Fibroblast of gingiva (primary cell): Measurements from ENCODE around the gene STS.
A peak's percentile ranks its signal among the peaks of the same experiment; 100 is the strongest.

Experiments
- DNase-seq: peaks from one replicate; pipeline ENCODE4 v3.0.0-alpha.2; 2011; ENCODE audit warnings: low read depth

The STS gene

DNA sequence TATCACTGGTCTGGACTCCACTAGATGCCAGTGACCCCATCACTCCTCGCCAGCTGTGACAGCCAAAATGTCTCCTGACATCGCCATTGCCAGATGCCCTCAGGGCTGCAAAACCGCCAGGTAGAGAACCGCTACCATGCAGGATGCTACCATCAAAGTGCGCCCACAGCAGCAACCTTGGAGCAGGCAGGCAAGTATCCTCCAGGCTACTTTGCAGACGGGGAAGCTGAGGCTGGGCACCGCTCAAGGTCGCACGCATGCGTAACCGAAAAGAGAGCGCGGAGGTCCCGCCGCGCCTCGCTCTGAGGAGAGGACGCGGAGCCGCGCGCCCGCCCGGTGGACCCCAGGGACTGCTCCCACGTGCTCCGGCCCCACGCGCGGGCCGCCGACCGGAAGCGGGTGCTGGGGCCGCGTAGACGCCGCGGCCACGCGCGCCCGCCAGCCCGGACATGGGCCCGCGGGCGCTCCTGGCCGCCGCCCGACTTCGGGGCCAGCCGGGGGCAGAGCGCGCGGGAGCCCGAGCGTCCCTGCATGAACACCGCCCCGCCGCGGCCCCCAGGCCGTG, at the start of gene STS:
TSS of gene STS (plus strand) at position 300 of the 565 bp plus-strand sequence. CDS start 105,488 bp downstream, outside the sequence.
- DNase-seq = no peak

DNA sequence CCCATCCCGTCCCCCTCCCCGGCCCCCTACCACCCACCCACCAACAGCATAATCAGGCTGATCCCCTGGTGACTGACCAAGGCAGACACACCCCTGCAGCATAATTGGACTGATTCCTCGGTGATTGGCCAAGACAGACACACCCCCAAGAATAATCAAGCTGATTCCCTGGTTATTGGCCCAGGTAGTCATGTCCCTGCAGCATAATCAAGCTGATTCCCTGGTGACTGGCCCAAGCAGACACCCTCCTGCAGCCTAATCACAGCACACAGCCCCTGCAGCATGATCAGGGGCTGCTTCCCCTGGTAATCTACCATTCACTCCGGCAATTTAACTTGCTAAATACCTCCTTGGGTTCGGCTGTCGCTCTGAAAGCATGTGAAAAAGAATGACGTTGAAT, 47.5 kb upstream of the STS start:
- no peak for DNase-seq

DNA sequence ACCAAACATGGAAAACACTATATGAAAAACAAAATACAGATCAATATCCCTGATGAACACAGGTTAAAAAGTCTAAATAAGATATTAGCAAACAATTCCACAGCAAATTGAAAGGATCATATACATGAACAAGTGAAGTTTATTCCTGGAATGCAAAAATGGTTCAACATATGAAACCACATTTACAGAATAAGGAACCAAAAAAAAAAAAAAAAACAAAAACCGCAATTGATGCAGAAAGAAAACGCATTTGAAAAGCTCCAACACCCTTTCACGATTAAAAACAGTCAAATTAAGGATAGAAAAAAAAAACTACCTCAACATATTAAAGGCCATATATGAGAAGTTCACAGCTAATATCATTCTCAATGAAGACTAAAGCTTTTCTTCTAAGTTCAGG, 45.4 kb upstream of the STS start:
- DNase-seq = no peak

GRCh38 chrX:7106649-7107048, 40.9 kb upstream of the STS start:
- no peak for DNase-seq

DNA sequence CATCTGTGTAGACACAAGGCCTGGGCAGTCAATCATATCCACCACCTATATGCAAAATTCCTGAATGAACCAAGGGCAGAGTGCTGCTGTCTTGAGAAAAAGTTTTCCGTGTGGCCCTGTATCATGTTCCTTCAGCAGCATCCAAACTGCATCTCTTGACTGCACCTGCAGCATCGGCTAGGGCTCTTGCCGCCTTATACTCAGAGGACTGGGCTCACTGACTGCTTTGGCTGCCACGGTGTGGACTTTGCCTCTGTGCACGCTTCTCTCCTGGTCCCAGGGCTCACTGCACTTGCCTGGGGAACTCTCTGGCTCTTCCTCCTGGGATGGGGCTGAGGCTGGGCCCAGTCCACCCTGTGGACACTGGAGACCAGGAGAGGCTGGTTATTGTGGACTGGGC, 39.5 kb upstream of the STS start:
- no peak for DNase-seq

- no peak for DNase-seq
These were observed 38.4 kb upstream of the STS start for GRCh38 chrX:7109049-7109531.

- DNase-seq = no peak
These were observed 37.4 kb upstream of the STS start for GRCh38 chrX:7109838-7110793.

GRCh38 chrX:7110821-7111276, 36.7 kb upstream of the STS start:
- no peak for DNase-seq

- DNase-seq = no peak
These were observed 36.0 kb upstream of the STS start for GRCh38 chrX:7111518-7111917.

DNA sequence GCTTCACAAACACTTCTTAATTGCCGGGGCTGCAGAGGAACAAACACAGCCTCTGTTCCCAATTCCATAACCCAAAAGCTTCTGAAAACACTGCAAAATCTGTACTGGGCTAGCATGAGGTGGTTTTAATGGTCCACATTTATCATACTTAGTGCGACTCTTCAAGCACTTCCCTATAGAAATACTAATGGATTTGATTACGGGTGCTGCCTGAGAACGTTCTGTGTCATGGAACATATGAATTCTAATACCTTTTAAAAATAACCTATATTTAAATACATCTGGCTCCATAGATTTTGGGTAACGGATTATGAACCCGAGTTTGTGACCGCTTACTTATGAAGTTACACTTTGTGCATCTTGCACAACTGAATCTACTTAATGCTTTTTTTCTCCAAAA, 35.4 kb upstream of the STS start:
- DNase-seq = no peak

DNA sequence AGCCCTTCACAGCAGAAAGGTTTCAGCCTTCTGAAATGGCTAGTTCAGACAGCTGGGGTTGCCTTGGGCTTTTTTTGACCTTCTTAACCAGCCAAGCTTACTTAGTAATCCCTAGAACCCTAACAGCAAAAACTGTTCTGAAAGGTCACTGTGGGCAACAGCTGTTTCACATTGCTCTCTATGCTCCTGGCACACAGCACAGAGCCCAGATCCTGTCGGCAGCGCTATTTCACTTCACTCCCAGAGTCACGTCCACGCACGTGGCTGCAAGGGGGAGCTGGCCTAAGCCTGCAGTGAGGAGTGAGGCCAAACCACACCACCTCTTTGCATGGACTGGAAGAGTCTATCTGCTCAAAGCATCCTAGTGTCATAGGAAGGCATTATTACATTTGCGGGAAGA, 32.0 kb upstream of the STS start:
- peak; percentile 66 for DNase-seq

DNA sequence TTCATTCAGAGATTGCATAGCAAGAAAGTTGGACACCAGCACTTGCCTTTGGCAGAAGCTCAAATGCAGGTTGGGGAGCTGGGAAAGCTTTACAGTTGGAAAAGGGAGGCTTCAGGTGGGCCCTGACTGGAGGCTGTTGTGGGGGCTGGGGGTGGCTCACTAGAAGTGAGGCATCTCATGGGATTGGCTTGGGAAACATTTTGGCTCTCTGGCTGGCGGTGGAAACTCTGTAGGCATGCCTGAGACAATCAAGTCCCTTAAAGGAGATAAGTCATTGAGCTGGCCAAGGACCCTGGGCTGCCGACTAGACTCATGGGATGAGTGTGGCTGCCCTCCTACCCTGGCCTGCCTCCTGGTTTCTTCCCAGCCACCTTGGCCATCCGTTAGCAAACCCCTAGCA, 31.4 kb upstream of the STS start:
- no peak for DNase-seq

GRCh38 chrX:7117587-7117986, 29.9 kb upstream of the STS start:
- no peak for DNase-seq

DNA sequence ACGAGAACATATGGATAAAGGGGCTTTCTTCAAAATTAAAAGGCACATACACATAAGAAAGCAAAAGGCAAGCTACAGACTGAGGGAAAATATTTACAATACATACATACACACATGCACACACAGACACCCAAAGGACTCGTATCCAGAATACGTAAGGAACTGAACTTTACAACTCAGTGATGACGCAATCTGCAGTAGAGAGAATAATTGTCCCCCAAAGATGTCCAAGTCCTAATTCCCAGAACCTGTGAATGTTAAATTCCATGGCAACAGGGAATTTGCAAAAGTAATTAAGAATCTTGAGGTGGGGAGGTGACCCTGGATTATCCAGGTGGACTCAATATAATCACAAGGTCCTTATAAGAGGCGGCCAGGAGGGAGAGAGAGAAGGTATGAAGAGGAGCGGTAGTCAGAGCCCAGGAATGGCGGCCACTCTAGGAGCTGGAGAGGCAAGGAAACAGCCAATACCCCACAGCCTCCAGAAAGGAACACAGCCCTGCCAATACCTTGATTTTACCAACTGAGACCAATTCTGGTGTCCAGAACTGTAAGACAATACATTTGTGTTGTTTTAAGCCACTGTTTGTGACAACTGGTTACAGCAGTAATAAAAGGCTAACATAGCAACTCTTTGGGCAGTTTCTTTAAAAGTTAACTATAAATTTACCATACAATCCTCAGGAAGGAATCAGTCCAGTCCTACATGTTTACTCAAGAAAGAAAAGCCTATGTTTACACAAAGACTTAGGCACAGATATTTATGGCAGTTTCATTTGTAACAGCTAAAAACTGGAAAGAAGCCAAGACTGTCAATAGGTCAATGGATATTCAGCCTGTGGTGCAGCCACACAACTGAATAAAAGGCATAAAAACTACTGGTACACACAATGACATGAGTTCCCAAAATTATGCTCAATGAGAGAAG, 27.3 kb upstream of the STS start:
- peak; percentile 53 for DNase-seq

DNA sequence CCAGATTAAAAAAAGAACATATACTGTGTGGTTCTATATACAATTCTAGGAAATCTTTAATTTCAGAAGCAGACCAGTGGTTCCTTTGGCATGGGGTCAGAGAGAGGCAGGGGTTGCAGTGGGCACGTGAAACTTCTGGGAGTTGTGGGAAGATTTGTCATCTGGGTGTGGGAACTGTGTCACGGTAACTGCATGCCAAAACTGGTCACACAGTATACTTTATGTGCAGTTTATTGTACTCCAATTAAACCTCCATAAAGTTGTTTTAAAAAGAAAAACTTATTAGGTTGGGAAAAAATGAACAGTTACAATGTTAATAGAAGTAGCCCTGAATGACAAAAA, 26.7 kb upstream of the STS start:
- DNase-seq = no peak

- DNase-seq = no peak
These were observed 20.5 kb upstream of the STS start for GRCh38 chrX:7127056-7127455.

DNA sequence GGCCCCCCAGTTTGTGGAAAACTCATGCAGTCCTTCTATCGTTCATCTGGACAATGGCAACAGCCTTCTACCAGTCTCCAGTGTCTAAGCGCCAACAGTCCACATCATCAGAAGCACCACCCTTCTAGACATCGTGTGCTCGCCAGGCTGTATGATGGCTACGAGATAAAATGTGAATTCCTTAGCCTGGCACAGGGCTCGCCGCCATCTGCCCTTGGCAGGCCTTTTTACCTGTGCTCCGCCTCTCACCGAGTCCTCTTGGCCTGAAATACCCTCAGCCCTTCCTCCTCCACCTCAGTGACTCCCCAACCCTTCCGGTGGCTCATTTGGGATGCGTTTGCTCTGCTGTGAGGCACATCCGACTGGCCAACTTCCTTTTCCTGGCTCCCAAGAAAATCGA, 15.9 kb upstream of the STS start:
- DNase-seq = no peak

GRCh38 chrX:7132335-7133049, 15.0 kb upstream of the STS start:
- peak; percentile 64 for DNase-seq

DNA sequence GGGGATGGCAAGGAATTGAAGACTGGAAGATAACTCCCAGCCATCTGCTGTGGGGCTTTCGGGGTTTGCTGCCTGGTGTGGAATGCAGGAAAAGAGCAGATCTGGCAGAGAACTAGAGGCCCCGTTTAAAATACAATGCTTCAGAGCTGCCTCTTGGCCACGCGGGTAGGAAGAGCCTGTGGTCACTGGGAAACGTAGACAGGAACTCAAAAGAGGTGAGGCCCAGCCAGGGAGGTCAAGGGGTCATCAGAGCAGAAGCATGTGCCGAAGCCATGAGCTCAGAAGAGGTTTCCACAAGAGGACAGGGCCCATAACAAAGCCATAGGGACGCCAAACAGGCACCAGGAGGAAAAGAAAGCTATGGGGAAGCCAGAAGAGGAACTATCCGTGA, 14.5 kb upstream of the STS start:
- DNase-seq = no peak

DNA sequence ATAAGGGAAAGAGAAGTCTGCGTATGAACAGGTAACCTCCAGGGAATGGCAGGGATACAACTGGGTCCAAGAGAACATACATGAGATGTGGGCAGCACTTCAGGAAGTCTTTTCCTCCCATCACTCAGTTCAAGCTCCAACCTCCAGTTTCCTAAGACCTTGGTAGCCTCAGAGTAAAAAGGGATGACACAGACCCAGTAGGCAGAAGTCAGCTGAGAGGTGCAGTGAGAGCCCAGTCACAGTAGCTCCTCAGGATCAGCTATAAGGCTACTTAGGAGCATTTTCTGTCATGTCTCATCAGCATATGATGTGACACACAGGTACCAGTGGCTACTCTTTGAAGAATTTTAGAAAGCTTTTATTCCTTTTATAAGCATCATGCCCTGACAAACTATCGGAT, 12.5 kb upstream of the STS start:
- DNase-seq = no peak

- peak; percentile 64 for DNase-seq
These were observed 8.1 kb upstream of the STS start for GRCh38 chrX:7139202-7140081.
